ENCODE measurements around the gene CAV1. TPM values are rescaled to one million over a fixed set of nuclear protein-coding genes. Genes with fewer than 3 reads are reported as not detected.

Gene CAV1
- total RNA-seq, 2 experiments from 2014 or later, result not detected

GRCh38 chr7:116518961-116519360 lies 5.9 kb upstream of the CAV1 start:
- H3K9me3 Mint-ChIP-seq, result no peaks in the 10 kb centered on the region
- DNase-seq (no peak), ATAC-seq (ENCODE audit: poor library complexity) (no peak)
- Histone ChIP-seq H3K9me3 (ENCODE audit: control insufficient read depth in 1 of 2, insufficient read depth in 1 of 2, low read length in 2 of 2) (no peaks in the 10 kb centered on the region), H3K27ac (ENCODE audit: low read depth in 1 of 2, low read length in 2 of 2) (no peak overlapping the region), H3K36me3 (ENCODE audit: insufficient read depth, low read length) (no peaks in the 10 kb centered on the region), H3K4me1 (ENCODE audit: insufficient read depth, low read length) (no peaks in the 10 kb centered on the region), H3K27me3 (ENCODE audit: control insufficient read depth in 1 of 2, insufficient read depth in 2 of 2, low read length in 2 of 2) (peaks cover 9 to 41% of the 10 kb centered on the region in 2 experiments), H3K4me3 (ENCODE audit: low read length) (no peak overlapping the region)
- POLR2A ChIA-PET, result no interaction called here
- no peaks in the 10 kb centered on the region for H3K4me1 Mint-ChIP-seq (ENCODE audit: low read depth)
- intact Hi-C loops (cut with DNase I, micrococcal nuclease), result no loop called here
- no peaks in the 10 kb centered on the region for H3K36me3 Mint-ChIP-seq (ENCODE audit: low read depth)
- CTCF ChIA-PET, result no interaction called here
- H3K27me3 Mint-ChIP-seq, result peaks cover 66% of the 10 kb centered on the region
- no peak overlapping the region for H3K4me3 Mint-ChIP-seq
- TF ChIP-seq CTCF (IDR thresholded peaks at IDR 0.05), result no peak
- no peak overlapping the region for H3K27ac Mint-ChIP-seq

- Mint-ChIP-seq H3K9me3 (no peaks in the 10 kb centered on the region), H3K4me1 (ENCODE audit: low read depth) (peaks cover 13% of the 10 kb centered on the region), H3K27me3 (peaks cover 71% of the 10 kb centered on the region), H3K36me3 (ENCODE audit: low read depth) (no peaks in the 10 kb centered on the region), H3K27ac (no peak overlapping the region), H3K4me3 (no peak overlapping the region)
- H3K36me3 ChIP-seq (ENCODE audit: insufficient read depth, low read length), result no peaks in the 10 kb centered on the region
- intact Hi-C loops (cut with DNase I, micrococcal nuclease), result no loop called here
- no peak overlapping the region for H3K4me3 ChIP-seq (ENCODE audit: low read length)
- no peak for ATAC-seq (ENCODE audit: poor library complexity)
- ChIA-PET CTCF (no interaction called here), POLR2A (no interaction called here)
- peaks cover 0 to 7% of the 10 kb centered on the region in 2 experiments for H3K9me3 ChIP-seq (ENCODE audit: control insufficient read depth in 1 of 2, insufficient read depth in 1 of 2, low read length in 2 of 2)
- no peak for TF ChIP-seq CTCF (IDR thresholded peaks at IDR 0.05)
- peaks cover 17% of the 10 kb centered on the region for H3K4me1 ChIP-seq (ENCODE audit: insufficient read depth, low read length)
- DNase-seq, result no peak
- H3K27me3 ChIP-seq (ENCODE audit: control insufficient read depth in 1 of 2, insufficient read depth in 2 of 2, low read length in 2 of 2), result peaks cover 25 to 56% of the 10 kb centered on the region in 2 experiments
- no peak overlapping the region for H3K27ac ChIP-seq (ENCODE audit: low read depth in 1 of 2, low read length in 2 of 2)
These were observed 3.7 kb upstream of the CAV1 start for GRCh38 chr7:116521046-116521664.

- CTCF ChIA-PET, result no interaction called here
These were observed 2.6 kb upstream of the CAV1 start for GRCh38 chr7:116522247-116522646.

More at GRCh38 chr7:116522247-116522646, 2.6 kb upstream of the CAV1 start:
- Mint-ChIP-seq H3K27me3 (peaks cover 78% of the 10 kb centered on the region), H3K4me1 (ENCODE audit: low read depth) (peaks cover 20% of the 10 kb centered on the region), H3K36me3 (ENCODE audit: low read depth) (no peaks in the 10 kb centered on the region), H3K4me3 (no peak overlapping the region), H3K9me3 (no peaks in the 10 kb centered on the region), H3K27ac (no peak overlapping the region)
- Histone ChIP-seq H3K9me3 (ENCODE audit: control insufficient read depth in 1 of 2, insufficient read depth in 1 of 2, low read length in 2 of 2) (peaks cover 0 to 7% of the 10 kb centered on the region in 2 experiments), H3K36me3 (ENCODE audit: insufficient read depth, low read length) (no peaks in the 10 kb centered on the region), H3K27ac (ENCODE audit: low read depth in 1 of 2, low read length in 2 of 2) (no peak overlapping the region), H3K4me1 (ENCODE audit: insufficient read depth, low read length) (peaks cover 24% of the 10 kb centered on the region), H3K4me3 (ENCODE audit: low read length) (no peak overlapping the region), H3K27me3 (ENCODE audit: control insufficient read depth in 1 of 2, insufficient read depth in 2 of 2, low read length in 2 of 2) (peaks cover 35 to 66% of the 10 kb centered on the region in 2 experiments)
- no peak for TF ChIP-seq CTCF (IDR thresholded peaks at IDR 0.05)
- DNase-seq, result no peak
- no peak for ATAC-seq (ENCODE audit: poor library complexity)
- POLR2A ChIA-PET, result no interaction called here
- intact Hi-C loops (cut with DNase I, micrococcal nuclease), result no loop called here

Data from CD4-positive, alpha-beta T cell (primary cell).